Measurements from ENCODE around the gene TWF2.
A peak's percentile ranks its signal among the peaks of the same experiment; 100 is the strongest.
"Not testable (repeated sequence)": the region's sequence is repeated elsewhere in the genome, so short reads cannot be mapped to it uniquely, and the experiment has no call there.

Gene TWF2

DNA sequence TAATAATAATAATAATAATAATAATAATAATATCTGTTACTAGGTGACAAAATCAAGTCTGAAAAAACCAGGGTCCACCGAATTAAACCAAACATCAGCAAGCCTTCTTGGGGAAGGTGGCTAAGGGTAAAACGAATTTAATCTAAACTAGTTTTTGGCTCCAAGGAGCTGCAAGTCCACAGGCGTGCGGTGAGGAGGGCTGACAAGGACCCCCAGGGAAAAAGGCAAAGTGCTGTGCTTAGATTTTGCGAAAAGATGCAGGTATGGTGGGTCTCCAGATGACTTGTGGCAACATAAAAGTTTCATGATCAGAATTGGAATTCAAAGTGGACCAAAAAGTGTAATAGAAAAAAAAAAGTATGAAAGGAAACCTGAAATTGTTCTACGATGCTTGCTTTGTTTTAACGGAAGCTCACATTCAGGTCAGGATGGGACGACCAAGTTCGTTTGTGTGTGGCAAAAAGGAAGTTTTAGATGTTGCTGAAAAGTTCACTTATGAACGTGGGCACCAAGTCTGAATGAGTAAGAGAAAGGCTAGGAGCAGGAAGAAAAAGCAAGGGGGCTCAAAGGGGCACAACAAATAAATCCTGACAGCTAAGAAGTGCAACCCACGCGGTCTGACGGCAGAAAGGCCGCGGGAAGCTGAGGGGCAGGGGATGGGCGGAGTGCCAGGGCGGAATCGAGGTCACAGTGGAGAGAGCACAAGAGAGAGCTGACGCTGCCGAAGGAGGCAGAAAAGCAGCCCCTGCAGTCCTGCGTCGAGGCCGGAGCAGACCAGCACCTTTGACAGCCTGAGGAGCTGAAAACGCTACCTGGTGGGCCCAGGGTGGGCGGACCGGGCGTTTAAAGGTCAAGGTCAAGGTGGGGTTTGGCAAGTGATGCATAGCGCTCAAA lies 38.4 kb upstream of the TWF2 start:
- no peaks in the 10 kb centered on the region for H3K27me3 ChIP-seq (ENCODE audit: control insufficient read depth in 1 of 2, insufficient read depth in 2 of 2, low read length in 2 of 2)
- H3K4me3 ChIP-seq (ENCODE audit: low read length in 2 of 2), result peak overlapping the region; percentile 91 to 92
- H3K27ac ChIP-seq (ENCODE audit: low read length), result peak overlapping the region; percentile 88
- peak overlapping the region; percentile 92 to 96 for H3K9ac ChIP-seq (ENCODE audit: low read length in 2 of 2)
- H3K36me3 ChIP-seq (ENCODE audit: control insufficient read depth in 2 of 2, insufficient read depth in 2 of 2, low read length in 2 of 2), result peaks cover 0 to 5% of the 10 kb centered on the region in 2 donors
- no peaks in the 10 kb centered on the region for H3K9me3 ChIP-seq (ENCODE audit: control insufficient read depth in 2 of 2, low read length in 2 of 2)
- peaks cover 34% of the 10 kb centered on the region for H3K4me1 ChIP-seq (ENCODE audit: control insufficient read depth, insufficient read depth, low read length)

DNA sequence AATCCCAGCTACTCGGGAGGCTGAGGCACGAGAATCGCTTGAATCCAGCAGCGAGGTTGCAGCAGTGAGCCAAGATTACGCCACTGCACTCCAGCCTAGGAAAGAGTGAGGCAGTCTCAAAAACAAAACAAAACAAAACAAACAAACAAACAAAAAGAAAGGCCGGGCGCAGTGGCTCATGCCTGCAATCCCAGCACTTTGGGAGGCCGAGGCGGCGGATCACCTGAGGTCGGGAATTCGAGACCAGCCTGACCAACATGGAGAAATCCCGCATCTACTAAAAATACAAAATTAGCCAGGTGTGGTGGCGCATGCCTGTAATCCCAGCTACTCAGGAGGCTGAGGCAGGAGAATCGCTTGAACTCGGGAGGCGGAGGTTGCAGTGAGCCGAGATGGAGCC lies 35.8 kb upstream of the TWF2 start:
- not testable (repeated sequence) for H3K36me3 ChIP-seq (ENCODE audit: control insufficient read depth in 2 of 2, insufficient read depth in 2 of 2, low read length in 2 of 2); H3K9me3 ChIP-seq (ENCODE audit: control insufficient read depth in 2 of 2, low read length in 2 of 2); H3K4me3 ChIP-seq (ENCODE audit: low read length in 2 of 2); H3K27me3 ChIP-seq (ENCODE audit: control insufficient read depth in 1 of 2, insufficient read depth in 2 of 2, low read length in 2 of 2); H3K9ac ChIP-seq (ENCODE audit: low read length in 2 of 2)
- Histone ChIP-seq H3K4me1 (ENCODE audit: control insufficient read depth, insufficient read depth, low read length) (peaks cover 41% of the 10 kb centered on the region), H3K27ac (ENCODE audit: low read length) (peak overlapping the region; percentile 66)

DNA sequence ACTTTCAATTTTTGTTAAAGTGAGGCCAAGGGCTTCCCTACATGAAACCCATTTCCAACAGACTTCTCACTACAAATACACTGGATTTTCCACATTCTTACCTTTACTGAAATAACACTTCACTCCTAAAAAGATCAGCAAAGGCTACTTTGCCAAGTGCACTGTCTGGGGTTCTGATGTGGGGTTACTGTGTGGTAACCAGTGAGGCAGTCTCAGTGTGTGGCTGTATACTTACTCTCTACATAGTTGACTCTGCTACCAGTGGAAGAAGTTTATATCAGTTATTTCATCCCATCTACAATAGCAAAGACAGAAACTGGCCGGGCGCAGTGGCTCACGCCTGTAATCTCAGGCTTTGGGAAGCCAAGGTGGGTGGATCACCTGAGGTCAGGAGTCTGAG lies 33.9 kb upstream of the TWF2 start:
- no peak overlapping the region for H3K27ac ChIP-seq (ENCODE audit: low read length)
- H3K9me3 ChIP-seq (ENCODE audit: control insufficient read depth in 2 of 2, low read length in 2 of 2), result no peaks in the 10 kb centered on the region
- H3K4me1 ChIP-seq (ENCODE audit: control insufficient read depth, insufficient read depth, low read length), result peaks cover 35% of the 10 kb centered on the region
- H3K9ac ChIP-seq (ENCODE audit: low read length in 2 of 2), result peak overlapping the region in 1 of 2 donors; percentile 13
- H3K36me3 ChIP-seq (ENCODE audit: control insufficient read depth in 2 of 2, insufficient read depth in 2 of 2, low read length in 2 of 2), result peaks cover 9 to 13% of the 10 kb centered on the region in 2 donors
- H3K27me3 ChIP-seq (ENCODE audit: control insufficient read depth in 1 of 2, insufficient read depth in 2 of 2, low read length in 2 of 2), result no peaks in the 10 kb centered on the region
- no peak overlapping the region for H3K4me3 ChIP-seq (ENCODE audit: low read length in 2 of 2)

DNA sequence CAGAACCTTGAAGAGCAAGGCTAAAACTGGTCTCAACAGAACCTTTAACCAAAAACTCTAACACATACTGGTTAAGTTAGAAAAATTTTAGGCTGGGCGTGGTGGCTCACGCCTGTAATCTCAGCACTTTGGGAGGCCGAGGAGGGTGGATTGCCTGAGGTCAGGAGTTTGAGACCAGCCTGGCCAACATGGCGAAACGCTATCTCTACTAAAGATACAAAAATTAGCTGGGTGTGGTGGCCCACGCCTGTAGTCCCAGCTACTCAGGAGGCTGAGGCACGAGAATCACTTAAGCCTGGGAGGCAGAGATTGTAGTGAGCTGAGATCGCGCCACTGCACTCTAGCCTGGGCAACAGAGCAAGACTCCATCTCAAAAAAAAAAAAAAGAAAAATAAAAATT lies 33.2 kb upstream of the TWF2 start:
- H3K9me3 ChIP-seq (ENCODE audit: control insufficient read depth in 2 of 2, low read length in 2 of 2); H3K27me3 ChIP-seq (ENCODE audit: control insufficient read depth in 1 of 2, insufficient read depth in 2 of 2, low read length in 2 of 2); H3K4me3 ChIP-seq (ENCODE audit: low read length in 2 of 2); H3K9ac ChIP-seq (ENCODE audit: low read length in 2 of 2); H3K27ac ChIP-seq (ENCODE audit: low read length): not testable (repeated sequence)
- Histone ChIP-seq H3K36me3 (ENCODE audit: control insufficient read depth in 2 of 2, insufficient read depth in 2 of 2, low read length in 2 of 2) (peaks cover 13 to 18% of the 10 kb centered on the region in 2 donors), H3K4me1 (ENCODE audit: control insufficient read depth, insufficient read depth, low read length) (peaks cover 35% of the 10 kb centered on the region)

DNA sequence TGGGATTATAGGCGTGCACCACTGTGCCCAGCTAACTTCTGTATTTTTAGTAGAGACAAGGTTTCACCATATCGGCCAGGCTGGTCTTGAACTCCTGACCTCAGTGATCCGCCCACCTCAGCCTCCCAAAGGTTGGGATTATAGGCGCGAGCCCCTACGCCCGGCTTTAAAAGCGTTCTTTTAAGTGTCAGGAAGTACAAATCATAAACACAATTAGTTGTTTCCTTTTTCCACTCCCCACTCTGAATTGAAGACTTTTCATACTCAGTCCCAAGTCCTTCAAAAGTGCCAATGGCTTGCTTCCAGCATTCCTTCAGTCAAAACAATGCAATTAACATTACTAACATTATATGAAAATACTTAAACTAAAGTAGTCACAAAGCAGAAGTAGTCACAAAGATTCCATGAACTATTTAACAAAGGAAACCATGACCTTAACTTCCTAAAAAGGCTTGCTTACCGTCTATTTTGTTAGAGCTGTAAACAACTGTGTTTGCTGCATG lies 31.3 kb upstream of the TWF2 start:
- peaks cover 23% of the 10 kb centered on the region for H3K4me1 ChIP-seq (ENCODE audit: control insufficient read depth, insufficient read depth, low read length)
- H3K9ac ChIP-seq (ENCODE audit: low read length in 2 of 2), result no peak overlapping the region

DNA sequence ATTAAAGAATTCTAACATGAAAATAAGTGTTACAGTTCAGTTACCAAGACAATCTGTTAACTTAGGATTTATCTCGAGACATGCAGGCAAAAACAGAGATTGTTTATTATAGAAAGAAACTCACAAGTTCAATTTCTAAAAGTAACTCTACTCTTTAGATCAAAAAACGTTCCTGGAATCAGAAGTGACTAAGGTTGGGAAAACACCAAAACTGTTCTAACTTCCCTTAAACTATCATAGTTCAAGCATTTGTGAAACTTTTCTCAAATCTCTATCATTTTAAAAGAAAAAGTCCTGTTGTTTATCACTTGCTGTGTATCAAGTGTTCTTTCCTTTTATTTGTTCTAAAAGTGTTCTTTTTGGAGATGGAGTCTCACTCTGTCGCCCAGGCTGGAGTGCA lies 30.8 kb upstream of the TWF2 start:
- no peak overlapping the region for H3K4me3 ChIP-seq (ENCODE audit: low read length in 2 of 2)
- H3K27me3 ChIP-seq (ENCODE audit: control insufficient read depth in 1 of 2, insufficient read depth in 2 of 2, low read length in 2 of 2), result no peaks in the 10 kb centered on the region
- no peaks in the 10 kb centered on the region for H3K9me3 ChIP-seq (ENCODE audit: control insufficient read depth in 2 of 2, low read length in 2 of 2)
- no peak overlapping the region for H3K9ac ChIP-seq (ENCODE audit: low read length in 2 of 2)
- peaks cover 21% of the 10 kb centered on the region for H3K4me1 ChIP-seq (ENCODE audit: control insufficient read depth, insufficient read depth, low read length)
- H3K36me3 ChIP-seq (ENCODE audit: control insufficient read depth in 2 of 2, insufficient read depth in 2 of 2, low read length in 2 of 2), result peaks cover 27 to 28% of the 10 kb centered on the region in 2 donors
- no peak overlapping the region for H3K27ac ChIP-seq (ENCODE audit: low read length)

More for the DNA sequence above, 31.3 kb upstream of the TWF2 start:
- peaks cover 27 to 28% of the 10 kb centered on the region in 2 donors for H3K36me3 ChIP-seq (ENCODE audit: control insufficient read depth in 2 of 2, insufficient read depth in 2 of 2, low read length in 2 of 2)
- no peak overlapping the region for H3K4me3 ChIP-seq (ENCODE audit: low read length in 2 of 2)
- H3K27me3 ChIP-seq (ENCODE audit: control insufficient read depth in 1 of 2, insufficient read depth in 2 of 2, low read length in 2 of 2), result no peaks in the 10 kb centered on the region
- no peak overlapping the region for H3K27ac ChIP-seq (ENCODE audit: low read length)
- no peaks in the 10 kb centered on the region for H3K9me3 ChIP-seq (ENCODE audit: control insufficient read depth in 2 of 2, low read length in 2 of 2)

DNA sequence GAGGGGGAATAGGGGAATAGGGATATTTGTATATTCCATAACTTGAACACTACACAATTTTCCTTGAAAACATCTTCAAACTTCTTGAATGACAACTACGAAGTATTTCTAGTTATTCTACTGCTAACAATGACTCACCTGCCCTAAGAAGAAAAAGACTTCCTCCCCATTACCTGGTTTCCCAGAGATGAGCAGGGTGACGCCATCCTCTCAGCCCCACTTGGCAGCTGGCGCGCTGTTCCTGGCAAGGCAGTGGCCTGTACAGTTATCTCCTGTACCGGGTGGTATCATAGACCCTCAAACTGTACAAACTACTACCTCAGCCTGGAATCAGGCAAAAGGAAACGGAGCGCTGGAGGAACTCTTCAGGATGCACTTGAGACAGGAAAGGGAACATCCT lies 29.1 kb upstream of the TWF2 start:
- H3K27ac ChIP-seq (ENCODE audit: low read length), result no peak overlapping the region
- H3K27me3 ChIP-seq (ENCODE audit: control insufficient read depth in 1 of 2, insufficient read depth in 2 of 2, low read length in 2 of 2), result no peaks in the 10 kb centered on the region
- H3K4me1 ChIP-seq (ENCODE audit: control insufficient read depth, insufficient read depth, low read length), result peaks cover 15% of the 10 kb centered on the region
- H3K4me3 ChIP-seq (ENCODE audit: low read length in 2 of 2), result no peak overlapping the region
- H3K9ac ChIP-seq (ENCODE audit: low read length in 2 of 2), result no peak overlapping the region
- H3K36me3 ChIP-seq (ENCODE audit: control insufficient read depth in 2 of 2, insufficient read depth in 2 of 2, low read length in 2 of 2), result peaks cover 39 to 40% of the 10 kb centered on the region in 2 donors
- H3K9me3 ChIP-seq (ENCODE audit: control insufficient read depth in 2 of 2, low read length in 2 of 2), result no peaks in the 10 kb centered on the region

DNA sequence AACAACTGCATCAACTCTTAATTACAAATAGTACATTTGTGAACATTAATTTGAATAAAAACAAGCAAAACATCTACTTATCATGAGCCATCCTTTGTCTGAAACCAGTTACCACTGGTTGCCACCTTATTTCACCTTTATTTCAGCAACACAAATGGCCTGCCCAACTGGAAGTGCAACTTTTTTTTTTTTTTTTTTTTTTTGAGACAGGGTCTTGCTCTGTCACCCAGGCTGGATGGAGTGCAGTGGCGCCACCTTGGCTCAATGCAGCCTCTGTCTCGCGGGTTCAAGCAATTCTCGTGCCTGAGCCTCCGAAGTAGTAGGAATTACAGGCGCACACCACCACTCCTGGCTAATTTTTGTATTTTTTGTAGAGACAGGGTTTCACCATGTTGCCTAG lies 26.4 kb upstream of the TWF2 start:
- Histone ChIP-seq H3K9ac (ENCODE audit: low read length in 2 of 2) (no peak overlapping the region), H3K27ac (ENCODE audit: low read length) (no peak overlapping the region), H3K9me3 (ENCODE audit: control insufficient read depth in 2 of 2, low read length in 2 of 2) (no peaks in the 10 kb centered on the region), H3K4me1 (ENCODE audit: control insufficient read depth, insufficient read depth, low read length) (peaks cover 5% of the 10 kb centered on the region), H3K27me3 (ENCODE audit: control insufficient read depth in 1 of 2, insufficient read depth in 2 of 2, low read length in 2 of 2) (no peaks in the 10 kb centered on the region), H3K36me3 (ENCODE audit: control insufficient read depth in 2 of 2, insufficient read depth in 2 of 2, low read length in 2 of 2) (peaks cover 54 to 63% of the 10 kb centered on the region in 2 donors), H3K4me3 (ENCODE audit: low read length in 2 of 2) (no peak overlapping the region)

DNA sequence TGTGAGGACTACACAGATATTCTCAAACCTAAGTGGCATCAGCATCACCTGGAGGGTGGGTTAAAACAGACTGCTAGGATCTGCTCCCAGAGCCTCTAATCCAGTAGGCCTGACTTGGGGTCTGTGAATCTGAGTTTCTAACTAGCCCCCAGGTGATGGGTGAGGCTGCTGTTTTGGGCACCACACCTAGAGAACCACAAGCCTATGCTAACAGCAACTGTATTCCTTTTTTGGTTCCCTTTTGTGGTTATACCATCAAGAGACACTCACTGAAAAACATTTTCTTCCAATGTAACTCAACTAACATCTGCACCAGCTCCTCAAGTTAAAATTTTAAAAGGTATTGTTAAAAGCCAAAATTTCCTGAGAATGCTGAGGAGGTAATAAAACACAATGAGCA lies 23.5 kb upstream of the TWF2 start:
- no peak overlapping the region for H3K4me3 ChIP-seq (ENCODE audit: low read length in 2 of 2)
- H3K27me3 ChIP-seq (ENCODE audit: control insufficient read depth in 1 of 2, insufficient read depth in 2 of 2, low read length in 2 of 2), result no peaks in the 10 kb centered on the region

DNA sequence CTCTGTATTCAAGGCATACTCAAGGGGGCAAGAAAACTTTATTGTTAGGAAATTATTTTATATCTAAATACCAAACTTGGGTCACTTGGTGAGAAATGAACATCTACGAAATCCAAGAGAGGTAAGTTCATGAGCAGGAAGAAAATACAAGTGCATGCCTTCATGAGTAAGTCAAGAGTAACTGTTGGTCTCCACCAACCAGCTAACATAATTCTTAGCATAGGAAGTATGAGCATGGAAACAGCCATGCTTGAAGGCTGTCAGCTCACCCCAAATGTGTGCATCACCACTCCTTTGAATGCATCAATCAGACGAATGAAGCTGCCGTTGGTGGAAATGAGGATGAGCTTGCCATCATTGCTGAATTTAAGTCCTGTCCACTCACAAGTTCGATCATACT lies 20.5 kb upstream of the TWF2 start:
- peaks cover 78 to 80% of the 10 kb centered on the region in 2 donors for H3K36me3 ChIP-seq (ENCODE audit: control insufficient read depth in 2 of 2, insufficient read depth in 2 of 2, low read length in 2 of 2)
- no peaks in the 10 kb centered on the region for H3K9me3 ChIP-seq (ENCODE audit: control insufficient read depth in 2 of 2, low read length in 2 of 2)
- H3K4me1 ChIP-seq (ENCODE audit: control insufficient read depth, insufficient read depth, low read length), result no peaks in the 10 kb centered on the region
- no peak overlapping the region for H3K4me3 ChIP-seq (ENCODE audit: low read length in 2 of 2)
- no peaks in the 10 kb centered on the region for H3K27me3 ChIP-seq (ENCODE audit: control insufficient read depth in 1 of 2, insufficient read depth in 2 of 2, low read length in 2 of 2)
- H3K27ac ChIP-seq (ENCODE audit: low read length), result no peak overlapping the region
- H3K9ac ChIP-seq (ENCODE audit: low read length in 2 of 2), result no peak overlapping the region

More for the DNA sequence above, 23.5 kb upstream of the TWF2 start:
- Histone ChIP-seq H3K27ac (ENCODE audit: low read length) (no peak overlapping the region), H3K9me3 (ENCODE audit: control insufficient read depth in 2 of 2, low read length in 2 of 2) (no peaks in the 10 kb centered on the region), H3K9ac (ENCODE audit: low read length in 2 of 2) (no peak overlapping the region), H3K36me3 (ENCODE audit: control insufficient read depth in 2 of 2, insufficient read depth in 2 of 2, low read length in 2 of 2) (peaks cover 71 to 77% of the 10 kb centered on the region in 2 donors), H3K4me1 (ENCODE audit: control insufficient read depth, insufficient read depth, low read length) (no peaks in the 10 kb centered on the region)

DNA sequence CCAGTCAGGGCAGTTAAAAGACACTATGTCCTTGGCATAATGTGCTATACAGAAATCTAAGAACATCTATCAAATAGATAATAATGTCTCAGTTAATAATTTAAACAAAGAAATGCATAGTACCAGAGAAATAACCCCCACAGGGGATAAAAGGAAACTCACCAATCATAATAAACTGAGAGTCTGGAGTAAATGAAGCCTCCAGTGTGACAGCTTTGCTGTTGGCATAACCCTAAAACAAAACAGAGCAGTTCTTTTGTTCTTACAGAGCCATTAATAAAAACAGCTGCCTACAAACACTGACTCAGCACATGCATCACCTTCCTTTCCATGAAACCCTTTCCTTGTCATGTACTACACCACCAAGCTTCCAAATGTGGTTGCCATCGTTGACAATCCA lies 20.1 kb upstream of the TWF2 start:
- Histone ChIP-seq H3K4me3 (ENCODE audit: low read length in 2 of 2) (no peak overlapping the region), H3K27ac (ENCODE audit: low read length) (no peak overlapping the region), H3K9me3 (ENCODE audit: control insufficient read depth in 2 of 2, low read length in 2 of 2) (no peaks in the 10 kb centered on the region), H3K36me3 (ENCODE audit: control insufficient read depth in 2 of 2, insufficient read depth in 2 of 2, low read length in 2 of 2) (peaks cover 75 to 78% of the 10 kb centered on the region in 2 donors), H3K4me1 (ENCODE audit: control insufficient read depth, insufficient read depth, low read length) (peaks cover 2% of the 10 kb centered on the region), H3K27me3 (ENCODE audit: control insufficient read depth in 1 of 2, insufficient read depth in 2 of 2, low read length in 2 of 2) (no peaks in the 10 kb centered on the region), H3K9ac (ENCODE audit: low read length in 2 of 2) (no peak overlapping the region)

Measured in stomach smooth muscle (tissue), 2 donors.